Measurements from ENCODE around the gene CDH10. TPM values are rescaled to one million over a fixed set of nuclear protein-coding genes. Genes with fewer than 3 reads are reported as not detected.

Gene CDH10
- total and polyA plus RNA-seq, 2 donors from 2014 or later = 0.13 to 0.17 TPM

DNA sequence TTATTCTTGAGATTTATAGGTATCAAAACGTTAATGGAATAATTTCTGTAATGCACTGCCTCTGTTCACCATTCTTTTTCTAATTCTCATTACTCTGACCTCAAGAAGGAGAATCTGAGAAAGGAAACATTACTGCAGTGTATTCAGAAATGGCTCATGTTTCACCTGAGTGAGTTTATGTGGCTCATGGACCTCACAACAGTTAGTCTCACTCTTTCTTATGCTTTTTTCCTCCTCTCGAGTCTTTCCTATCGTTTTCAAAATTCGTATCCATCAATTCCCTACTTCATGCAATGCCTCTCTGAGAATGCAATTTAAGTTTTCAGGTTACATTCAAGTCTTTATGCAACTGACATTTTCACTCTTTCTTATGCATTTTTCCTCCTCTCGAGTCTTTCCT lies 9.6 kb downstream of the CDH10 start:
- intact Hi-C loops (cut with DNase I) = no loop called here
- no peak overlapping the region for H3K27ac ChIP-seq (ENCODE audit: low read depth in 2 of 2, low read length in 2 of 2)
- H3K9ac ChIP-seq (ENCODE audit: low read length in 3 of 3) = no peak overlapping the region
- H3K27me3 ChIP-seq (ENCODE audit: control insufficient read depth, insufficient read depth, low read length) = no peaks in the 10 kb centered on the region
- H3K4me1 ChIP-seq (ENCODE audit: control insufficient read depth in 2 of 3, insufficient read depth in 2 of 3, low read depth in 1 of 3, low read length in 3 of 3) = no peaks in the 10 kb centered on the region
- TF ChIP-seq, protein P1, sequence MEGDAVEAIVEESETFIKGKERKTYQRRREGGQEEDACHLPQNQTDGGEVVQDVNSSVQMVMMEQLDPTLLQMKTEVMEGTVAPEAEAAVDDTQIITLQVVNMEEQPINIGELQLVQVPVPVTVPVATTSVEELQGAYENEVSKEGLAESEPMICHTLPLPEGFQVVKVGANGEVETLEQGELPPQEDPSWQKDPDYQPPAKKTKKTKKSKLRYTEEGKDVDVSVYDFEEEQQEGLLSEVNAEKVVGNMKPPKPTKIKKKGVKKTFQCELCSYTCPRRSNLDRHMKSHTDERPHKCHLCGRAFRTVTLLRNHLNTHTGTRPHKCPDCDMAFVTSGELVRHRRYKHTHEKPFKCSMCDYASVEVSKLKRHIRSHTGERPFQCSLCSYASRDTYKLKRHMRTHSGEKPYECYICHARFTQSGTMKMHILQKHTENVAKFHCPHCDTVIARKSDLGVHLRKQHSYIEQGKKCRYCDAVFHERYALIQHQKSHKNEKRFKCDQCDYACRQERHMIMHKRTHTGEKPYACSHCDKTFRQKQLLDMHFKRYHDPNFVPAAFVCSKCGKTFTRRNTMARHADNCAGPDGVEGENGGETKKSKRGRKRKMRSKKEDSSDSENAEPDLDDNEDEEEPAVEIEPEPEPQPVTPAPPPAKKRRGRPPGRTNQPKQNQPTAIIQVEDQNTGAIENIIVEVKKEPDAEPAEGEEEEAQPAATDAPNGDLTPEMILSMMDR (IDR thresholded peaks at IDR 0.05; ENCODE audit: borderline replicate concordance, extremely low read depth, insufficient read depth) = no peak
- H3K36me3 ChIP-seq (ENCODE audit: control insufficient read depth in 2 of 3, insufficient read depth in 3 of 3, low read length in 3 of 3) = no peaks in the 10 kb centered on the region
- H3K9me3 ChIP-seq (ENCODE audit: control insufficient read depth in 2 of 3, insufficient read depth in 1 of 3, low read length in 3 of 3) = no peaks in the 10 kb centered on the region
- DNase-seq (no peak), FAIRE-seq (no peak)
- H3K4me3 ChIP-seq (ENCODE audit: low read length in 3 of 3) = no peak overlapping the region

DNA sequence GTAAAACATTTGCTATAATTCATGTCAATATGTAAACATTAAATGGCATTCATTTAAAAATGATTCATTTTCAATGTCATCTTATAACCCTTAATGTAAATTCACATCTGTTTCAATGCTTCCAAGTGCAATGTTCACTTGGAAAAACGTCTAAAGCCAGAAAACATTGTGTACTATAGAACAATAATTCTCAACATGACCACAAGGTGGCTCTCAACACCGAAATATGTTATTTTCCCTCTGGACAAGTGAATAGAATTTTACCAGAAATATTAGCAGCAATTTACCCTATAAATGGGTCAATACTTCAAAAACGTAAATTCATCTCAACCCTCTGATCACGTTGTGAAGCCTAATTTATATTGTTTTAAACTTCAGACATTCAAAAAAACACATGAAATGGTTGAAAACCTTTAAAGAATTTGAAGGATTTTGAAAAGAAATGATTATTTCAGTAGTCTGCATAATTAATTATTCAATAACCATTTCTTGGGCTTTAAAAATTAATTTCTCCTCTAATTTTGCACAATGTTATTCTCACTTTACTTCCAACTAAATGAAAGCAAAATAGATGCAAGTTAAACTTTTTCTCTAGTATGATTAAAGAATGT lies 11.0 kb downstream of the CDH10 start:
- TF ChIP-seq, protein P1 (IDR thresholded peaks at IDR 0.05; ENCODE audit: borderline replicate concordance, extremely low read depth, insufficient read depth) = peak; percentile 52
- Histone ChIP-seq H3K27me3 (ENCODE audit: control insufficient read depth, insufficient read depth, low read length) (no peaks in the 10 kb centered on the region), H3K9ac (ENCODE audit: low read length in 3 of 3) (no peak overlapping the region), H3K4me3 (ENCODE audit: low read length in 3 of 3) (no peak overlapping the region), H3K4me1 (ENCODE audit: control insufficient read depth in 2 of 3, insufficient read depth in 2 of 3, low read depth in 1 of 3, low read length in 3 of 3) (no peaks in the 10 kb centered on the region), H3K27ac (ENCODE audit: low read depth in 2 of 2, low read length in 2 of 2) (no peak overlapping the region), H3K9me3 (ENCODE audit: control insufficient read depth in 2 of 3, insufficient read depth in 1 of 3, low read length in 3 of 3) (no peaks in the 10 kb centered on the region), H3K36me3 (ENCODE audit: control insufficient read depth in 2 of 3, insufficient read depth in 3 of 3, low read length in 3 of 3) (no peaks in the 10 kb centered on the region)
- peak in 2 of 5 donors; percentile 73 to 77 for DNase-seq
- intact Hi-C loops (cut with DNase I) = no loop called here
- peak; percentile 67 for FAIRE-seq

DNA sequence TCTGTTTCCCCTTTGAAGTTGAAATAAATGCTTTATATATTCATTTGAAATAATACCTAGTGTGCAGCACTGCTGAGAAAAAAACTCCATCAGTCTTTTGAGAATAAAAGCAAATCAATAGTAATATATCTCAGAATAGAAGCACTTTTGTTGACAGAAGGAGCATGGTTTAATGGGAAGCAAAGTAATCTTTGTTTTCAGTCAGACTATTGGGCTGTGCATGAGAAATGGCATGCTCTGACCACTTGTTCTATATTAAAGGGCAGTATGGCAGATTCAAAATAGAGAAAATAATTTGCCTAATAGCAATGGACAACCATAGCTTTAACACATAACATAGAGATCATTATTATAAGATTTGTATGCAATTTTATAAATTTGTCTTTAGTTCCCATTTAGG lies 12.4 kb downstream of the CDH10 start:
- Histone ChIP-seq H3K36me3 (ENCODE audit: control insufficient read depth in 2 of 3, insufficient read depth in 3 of 3, low read length in 3 of 3) (no peaks in the 10 kb centered on the region), H3K9me3 (ENCODE audit: control insufficient read depth in 2 of 3, insufficient read depth in 1 of 3, low read length in 3 of 3) (no peaks in the 10 kb centered on the region), H3K9ac (ENCODE audit: low read length in 3 of 3) (no peak overlapping the region), H3K27ac (ENCODE audit: low read depth in 2 of 2, low read length in 2 of 2) (no peak overlapping the region), H3K27me3 (ENCODE audit: control insufficient read depth, insufficient read depth, low read length) (no peaks in the 10 kb centered on the region), H3K4me1 (ENCODE audit: control insufficient read depth in 2 of 3, insufficient read depth in 2 of 3, low read depth in 1 of 3, low read length in 3 of 3) (no peaks in the 10 kb centered on the region), H3K4me3 (ENCODE audit: low read length in 3 of 3) (no peak overlapping the region)
- DNase-seq (no peak), FAIRE-seq (no peak)
- TF ChIP-seq, protein P1 (IDR thresholded peaks at IDR 0.05; ENCODE audit: borderline replicate concordance, extremely low read depth, insufficient read depth) = no peak
- intact Hi-C loops (cut with DNase I) = no loop called here

DNA sequence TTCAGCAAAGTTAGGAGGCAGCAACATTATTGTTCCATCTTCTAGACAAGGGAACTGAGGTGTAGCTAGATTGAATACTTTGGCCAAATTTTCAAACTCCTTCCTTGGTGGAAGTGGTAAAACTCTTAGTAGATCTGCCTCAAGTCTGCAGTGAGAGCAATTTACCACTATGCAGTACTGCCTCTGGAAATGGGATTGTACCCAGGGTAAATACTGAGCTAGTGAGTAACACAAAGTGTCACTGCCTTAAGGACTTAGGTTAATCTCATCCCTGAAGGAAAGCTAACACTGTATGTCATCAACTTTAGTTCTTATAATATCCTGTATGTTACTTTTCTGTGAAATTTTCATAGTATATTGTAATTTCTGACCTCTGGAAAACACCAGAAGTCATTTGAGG lies 13.9 kb downstream of the CDH10 start:
- no peaks in the 10 kb centered on the region for H3K4me1 ChIP-seq (ENCODE audit: control insufficient read depth in 2 of 3, insufficient read depth in 2 of 3, low read depth in 1 of 3, low read length in 3 of 3)
- H3K9ac ChIP-seq (ENCODE audit: low read length in 3 of 3) = no peak overlapping the region
- FAIRE-seq (no peak), DNase-seq (no peak)
- intact Hi-C loops (cut with DNase I) = no loop called here
- H3K4me3 ChIP-seq (ENCODE audit: low read length in 3 of 3) = no peak overlapping the region
- H3K36me3 ChIP-seq (ENCODE audit: control insufficient read depth in 2 of 3, insufficient read depth in 3 of 3, low read length in 3 of 3) = no peaks in the 10 kb centered on the region
- TF ChIP-seq, protein P1 (IDR thresholded peaks at IDR 0.05; ENCODE audit: borderline replicate concordance, extremely low read depth, insufficient read depth) = no peak
- no peaks in the 10 kb centered on the region for H3K9me3 ChIP-seq (ENCODE audit: control insufficient read depth in 2 of 3, insufficient read depth in 1 of 3, low read length in 3 of 3)
- no peak overlapping the region for H3K27ac ChIP-seq (ENCODE audit: low read depth in 2 of 2, low read length in 2 of 2)
- H3K27me3 ChIP-seq (ENCODE audit: control insufficient read depth, insufficient read depth, low read length) = no peaks in the 10 kb centered on the region

Data from kidney (tissue), 14 donors.